IMR-90 (cell line): ENCODE data around the gene RNF130. TPM values are rescaled to one million over a fixed set of nuclear protein-coding genes. Genes with fewer than 3 reads are reported as not detected.

ENCODE experiments used
- ATAC-seq: fragments of 200-7000 bp; cut with Tn5 transposase; 2 replicates; pipeline ENCODE4 v1.9.1; 2020; ENCODE audit warnings: low read depth, mild to moderate bottlenecking, moderate library complexity
- BruUV-seq: library from RNA; stranded (reverse); fragments of 400-500 nt; replicated peaks from 2 replicates; lab custom pipeline; 2021; lab: Mats Ljungman, UMichigan
- CTCF ChIA-PET: fragments of 300-600 bp; formaldehyde crosslinking; extraction: SDS; loops from one replicate; lab custom pipeline; 2021; ENCODE audit warnings: antibody characterized with exemption; lab: Yijun Ruan, JAX
- POLR2A ChIA-PET: fragments of 300-600 bp; sonication (Branson Sonifier 250); formaldehyde crosslinking; loops from one replicate; lab custom pipeline; 2022; ENCODE audit warnings: antibody characterized with exemption; ENCODE audit not compliant: unreplicated experiment; lab: Charles Lee
- DNase-seq: peaks from one replicate; pipeline ENCODE4 v3.0.0; 2013
- H2AFZ ChIP-seq: replicated peaks from 2 replicates; pipeline ENCODE3; 2013; ENCODE audit warnings: low read length, mild to moderate bottlenecking; ENCODE audit not compliant: poor library complexity
- H2AK5ac ChIP-seq: 2 replicates; pipeline ENCODE4 v1.6.1; 2013; ENCODE audit warnings: low read depth, low read length, inconsistent platforms
- H2AK9ac ChIP-seq: replicated peaks from 2 replicates; pipeline ENCODE3; 2013; ENCODE audit warnings: mild to moderate bottlenecking, low read depth, low read length, moderate library complexity; ENCODE audit not compliant: poor library complexity
- H2BK120ac ChIP-seq: 2 replicates; pipeline ENCODE4 v1.6.1; 2013; ENCODE audit warnings: low read depth, low read length, inconsistent platforms
- H2BK15ac ChIP-seq: 3 replicates; pipeline ENCODE4 v1.6.1; 2013; ENCODE audit warnings: low read depth, low read length, inconsistent platforms
- H2BK20ac ChIP-seq: 2 replicates; pipeline ENCODE4 v1.6.1; 2013; ENCODE audit warnings: low read depth, mild to moderate bottlenecking, inconsistent platforms, low read length, moderate library complexity
- H2BK5ac ChIP-seq: 2 replicates; pipeline ENCODE4 v1.6.1; 2013; ENCODE audit warnings: mild to moderate bottlenecking, low read depth, low read length, inconsistent platforms; ENCODE audit not compliant: poor library complexity, severe bottlenecking
- H3K14ac ChIP-seq: replicated peaks from 2 replicates; pipeline ENCODE4 v1.6.1; 2013; ENCODE audit warnings: low read depth, low read length, inconsistent platforms
- H3K18ac ChIP-seq: 2 replicates; pipeline ENCODE4 v1.6.1; 2013; ENCODE audit warnings: low read depth, low read length, control low read depth
- H3K23ac ChIP-seq: 2 replicates; pipeline ENCODE4 v1.6.1; 2013; ENCODE audit warnings: low read depth, low read length, inconsistent platforms
- H3K27ac ChIP-seq: 2 replicates; pipeline ENCODE4 v1.5.1; 2013; ENCODE audit warnings: mild to moderate bottlenecking, control low read depth, low read length; ENCODE audit not compliant: insufficient read depth
- H3K27me3 ChIP-seq: 2 replicates; pipeline ENCODE4 v1.6.1; 2013; ENCODE audit warnings: low read length; ENCODE audit not compliant: control insufficient read depth, insufficient read depth
- H3K36me3 ChIP-seq: 2 replicates; pipeline ENCODE4 v1.6.1; 2013; ENCODE audit warnings: low read length, mixed read lengths; ENCODE audit not compliant: control insufficient read depth, insufficient read depth
- H3K4ac ChIP-seq: 2 replicates; pipeline ENCODE4 v1.6.1; 2013; ENCODE audit warnings: low read depth, low read length, inconsistent platforms
- H3K4me1 ChIP-seq: 2 replicates; pipeline ENCODE4 v1.6.1; 2013; ENCODE audit warnings: low read length, mixed read lengths; ENCODE audit not compliant: control insufficient read depth, insufficient read depth
- H3K4me2 ChIP-seq: 2 replicates; pipeline ENCODE4 v1.6.1; 2013; ENCODE audit warnings: low read depth, mild to moderate bottlenecking, control low read depth, low read length, moderate library complexity
- H3K4me3 ChIP-seq: 2 replicates; pipeline ENCODE4 v1.5.1; 2013; ENCODE audit warnings: low read depth, mild to moderate bottlenecking, control low read depth, low read length, moderate library complexity; ENCODE audit not compliant: insufficient read depth
- H3K56ac ChIP-seq: 2 replicates; pipeline ENCODE4 v1.6.1; 2013; ENCODE audit warnings: low read length, inconsistent platforms; ENCODE audit not compliant: insufficient read depth; ENCODE audit errors: extremely low read depth
- H3K79me1 ChIP-seq, 2 experiments: 2 replicates each; pipeline ENCODE4 v1.6.1; 2013; ENCODE audit warnings: low read length in 2 of 2, inconsistent platforms in 1 of 2, low read depth in 1 of 2
- H3K9ac ChIP-seq: 2 replicates; pipeline ENCODE4 v1.6.1; 2013; ENCODE audit warnings: low read depth, low read length, control low read depth
- H3K9me1 ChIP-seq: 2 replicates; pipeline ENCODE4 v1.6.1; 2013; ENCODE audit warnings: low read length, inconsistent platforms; ENCODE audit not compliant: insufficient read depth
- H3K9me3 ChIP-seq: 2 replicates; pipeline ENCODE4 v1.6.1; 2013; ENCODE audit warnings: low read length; ENCODE audit not compliant: control insufficient read depth, insufficient read depth
- H4K20me1 ChIP-seq: 2 replicates; pipeline ENCODE4 v1.6.1; 2013; ENCODE audit warnings: low read length, inconsistent platforms; ENCODE audit not compliant: insufficient read depth
- H4K5ac ChIP-seq: 2 replicates; pipeline ENCODE4 v1.6.1; 2013; ENCODE audit warnings: mild to moderate bottlenecking, low read depth, low read length, control low read depth
- H4K8ac ChIP-seq, 2 experiments: 2 replicates each; pipeline ENCODE4 v1.6.1; 2013; ENCODE audit warnings: low read depth in 2 of 2, low read length in 2 of 2, control low read depth in 1 of 2, inconsistent platforms in 1 of 2
- H4K91ac ChIP-seq: 2 replicates; pipeline ENCODE4 v1.6.1; 2013; ENCODE audit warnings: low read depth, low read length, inconsistent platforms; ENCODE audit not compliant: insufficient read depth
- CEBPB ChIP-seq: IDR thresholded peaks from 2 replicates; pipeline ENCODE4 v1.6.1; 2012; ENCODE audit warnings: low read depth, low read length, improper control_type of control experiment
- CHD1 ChIP-seq: IDR thresholded peaks from 2 replicates; pipeline ENCODE4 v1.6.1; 2012; ENCODE audit warnings: low read depth, low read length, improper control_type of control experiment
- FOS ChIP-seq: fragments of 150-350 bp; IDR thresholded peaks from 2 replicates; pipeline ENCODE4 v1.6.1; 2016; ENCODE audit warnings: low read depth, low read length
- MAFK ChIP-seq: IDR thresholded peaks from 2 replicates; pipeline ENCODE4 v1.6.1; 2012; ENCODE audit warnings: low read depth, low read length, improper control_type of control experiment
- MAZ ChIP-seq: IDR thresholded peaks from 2 replicates; pipeline ENCODE4 v1.6.1; 2012; ENCODE audit warnings: low read depth, mild to moderate bottlenecking, low read length, improper control_type of control experiment, moderate library complexity, borderline replicate concordance
- MXI1 ChIP-seq: IDR thresholded peaks from 2 replicates; pipeline ENCODE4 v1.6.1; 2012; ENCODE audit warnings: low read depth, mild to moderate bottlenecking, low read length, moderate library complexity, borderline replicate concordance
- NFE2L2 ChIP-seq: fragments of 150-350 bp; IDR thresholded peaks from 2 replicates; pipeline ENCODE4 v1.6.1; 2016; ENCODE audit warnings: low read depth, mild to moderate bottlenecking, low read length
- POLR2A ChIP-seq: IDR thresholded peaks from 2 replicates; pipeline ENCODE4 v1.6.1; 2012; ENCODE audit warnings: mild to moderate bottlenecking, low read depth, low read length
- RAD21 ChIP-seq: IDR thresholded peaks from 2 replicates; pipeline ENCODE4 v1.6.1; 2012; ENCODE audit warnings: low read length, improper control_type of control experiment
- RCOR1 ChIP-seq: IDR thresholded peaks from 2 replicates; pipeline ENCODE4 v1.6.1; 2012; ENCODE audit warnings: mild to moderate bottlenecking, low read length, improper control_type of control experiment; ENCODE audit not compliant: insufficient replicate concordance
- RFX5 ChIP-seq: IDR thresholded peaks from 2 replicates; pipeline ENCODE4 v1.8.0; 2012; ENCODE audit warnings: low read depth, mild to moderate bottlenecking, low read length, moderate library complexity
- SMC3 ChIP-seq: fragments of 150-350 bp; IDR thresholded peaks from 2 replicates; pipeline ENCODE4 v1.6.1; 2016; ENCODE audit warnings: low read depth, mild to moderate bottlenecking, antibody characterized with exemption, low read length, moderate library complexity
- WGBS, 2 experiments: methylation state at CpG; one replicate each; pipeline versions ENCODE4 v1.1.5 to v1.1.7; 2013; ENCODE audit warnings: missing lambda C conversion rate in 2 of 2; ENCODE audit not compliant: insufficient read length in 1 of 2; ENCODE audit errors: extremely low coverage in 2 of 2; 5-methylcytosine and 5-hydroxymethylcytosine counted together
- dilution Hi-C: fragments of 300-500 bp; cut with HindIII; formaldehyde crosslinking; loops from one replicate; pipeline ENCODE4 v1.14.3; 2018; ENCODE audit warnings: low sequenced_read_pairs; ENCODE audit not compliant: unreplicated experiment
- in situ Hi-C: fragments of 300-500 bp; cut with MboI; formaldehyde crosslinking; loops from 3 replicates; pipeline ENCODE4 v1.14.3; 2019; ENCODE audit warnings: low sequenced_read_pairs, inconsistent platforms, mixed read lengths
- intact Hi-C: fragments of 100-400 bp; cut with micrococcal nuclease; formaldehyde crosslinking; loops from 2 replicates; pipeline ENCODE4 v1.10.0; 2022
- polyA plus RNA-seq, 3 experiments: library from polyadenylated mRNA; depleted of rRNA; stranded (reverse); fragments of >200 nt; gene quantifications; 2 replicates each; pipeline ENCODE4 v1.2.3, GENCODE V29; 2012; ENCODE audit warnings: low replicate concordance in 1 of 3
- total RNA-seq: library from RNA; depleted of rRNA; stranded (reverse); fragments of >200 nt; gene quantifications from 2 replicates; pipeline ENCODE4 v1.2.3, GENCODE V29; 2012
- TF ChIP-seq, protein P1 (sequence below): fragments of 150-350 bp; IDR thresholded peaks from 2 replicates; pipeline ENCODE4 v1.6.1; 2017; ENCODE audit warnings: mild to moderate bottlenecking, antibody characterized with exemption, low read length, low read depth
- TF ChIP-seq, protein P2 (sequence below): fragments of 150-350 bp; IDR thresholded peaks from 2 replicates; pipeline ENCODE4 v1.6.1; 2016; ENCODE audit warnings: low read depth, mild to moderate bottlenecking, low read length, moderate library complexity, borderline replicate concordance
- TF ChIP-seq, protein P3 (sequence below): conservative IDR thresholded peaks from 2 replicates; pipeline ENCODE4 v1.5.1; 2012; ENCODE audit warnings: mild to moderate bottlenecking, low read depth, low read length, improper control_type of control experiment

Gene RNF130
- total and polyA plus RNA-seq, 2 of the 4 experiments (the other 2 are of a cell fraction) = 12.9 to 21.7 TPM

DNA sequence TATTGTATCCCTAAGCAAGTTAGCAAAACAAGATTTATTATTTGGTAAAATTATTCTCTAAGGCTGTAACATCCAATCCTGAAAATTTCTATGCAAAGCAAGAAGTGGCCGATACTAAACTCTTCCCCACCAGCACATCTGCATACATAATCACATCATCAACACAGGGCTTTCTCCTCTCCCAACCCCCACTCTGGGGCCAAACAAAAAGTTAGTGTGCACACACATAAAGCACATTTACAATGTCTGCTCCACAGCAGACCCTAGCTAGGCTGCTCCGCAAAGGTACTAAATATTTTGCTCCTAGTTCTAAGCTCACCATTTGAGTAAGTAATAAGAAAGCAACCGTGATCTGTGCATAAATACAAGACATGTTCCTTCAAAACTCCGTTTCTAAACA, 3.6 kb downstream of the RNF130 start:
- H4K8ac ChIP-seq = no peak overlapping the region
- H3K23ac ChIP-seq = peak overlapping the region; percentile 64; the same call in 1 of the 2 replicates
- no peak overlapping the region for H3K14ac ChIP-seq
- H2AK9ac ChIP-seq = no peak overlapping the region
- H3K9me1 ChIP-seq = peaks cover 8% of the 10 kb centered on the region; the same call in 1 of the 2 replicates
- H3K9ac ChIP-seq = no peak overlapping the region
- H4K20me1 ChIP-seq = peaks cover 11% of the 10 kb centered on the region; the same call in 1 of the 2 replicates
- no peak overlapping the region for H3K4me3 ChIP-seq
- ATAC-seq (no peak), DNase-seq (no peak)
- dilution Hi-C loops (no loop called here), intact Hi-C loops (no loop called here), in situ Hi-C loops (no loop called here)
- POLR2A ChIA-PET = no interaction called here
- H4K91ac ChIP-seq = no peak overlapping the region
- no peak overlapping the region for H2BK20ac ChIP-seq
- H3K27ac ChIP-seq = no peak overlapping the region
- no peak overlapping the region for H2AK5ac ChIP-seq
- BruUV-seq = no TSS peak
- no peak for TF ChIP-seq RAD21
- TF ChIP-seq MAZ = no peak
- TF ChIP-seq CHD1 = no peak
- no peak for TF ChIP-seq NFE2L2
- no peak for TF ChIP-seq MXI1
- no peak for TF ChIP-seq CEBPB
- TF ChIP-seq, protein P1, sequence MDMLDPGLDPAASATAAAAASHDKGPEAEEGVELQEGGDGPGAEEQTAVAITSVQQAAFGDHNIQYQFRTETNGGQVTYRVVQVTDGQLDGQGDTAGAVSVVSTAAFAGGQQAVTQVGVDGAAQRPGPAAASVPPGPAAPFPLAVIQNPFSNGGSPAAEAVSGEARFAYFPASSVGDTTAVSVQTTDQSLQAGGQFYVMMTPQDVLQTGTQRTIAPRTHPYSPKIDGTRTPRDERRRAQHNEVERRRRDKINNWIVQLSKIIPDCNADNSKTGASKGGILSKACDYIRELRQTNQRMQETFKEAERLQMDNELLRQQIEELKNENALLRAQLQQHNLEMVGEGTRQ = no peak
- no peak for TF ChIP-seq MAFK
- TF ChIP-seq RFX5 = no peak
- no peak for TF ChIP-seq SMC3
- TF ChIP-seq POLR2A = no peak
- no peak for TF ChIP-seq FOS
- no peak for TF ChIP-seq RCOR1
- TF ChIP-seq, protein P2, sequence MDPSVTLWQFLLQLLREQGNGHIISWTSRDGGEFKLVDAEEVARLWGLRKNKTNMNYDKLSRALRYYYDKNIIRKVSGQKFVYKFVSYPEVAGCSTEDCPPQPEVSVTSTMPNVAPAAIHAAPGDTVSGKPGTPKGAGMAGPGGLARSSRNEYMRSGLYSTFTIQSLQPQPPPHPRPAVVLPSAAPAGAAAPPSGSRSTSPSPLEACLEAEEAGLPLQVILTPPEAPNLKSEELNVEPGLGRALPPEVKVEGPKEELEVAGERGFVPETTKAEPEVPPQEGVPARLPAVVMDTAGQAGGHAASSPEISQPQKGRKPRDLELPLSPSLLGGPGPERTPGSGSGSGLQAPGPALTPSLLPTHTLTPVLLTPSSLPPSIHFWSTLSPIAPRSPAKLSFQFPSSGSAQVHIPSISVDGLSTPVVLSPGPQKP = no peak
- TF ChIP-seq, protein P3, sequence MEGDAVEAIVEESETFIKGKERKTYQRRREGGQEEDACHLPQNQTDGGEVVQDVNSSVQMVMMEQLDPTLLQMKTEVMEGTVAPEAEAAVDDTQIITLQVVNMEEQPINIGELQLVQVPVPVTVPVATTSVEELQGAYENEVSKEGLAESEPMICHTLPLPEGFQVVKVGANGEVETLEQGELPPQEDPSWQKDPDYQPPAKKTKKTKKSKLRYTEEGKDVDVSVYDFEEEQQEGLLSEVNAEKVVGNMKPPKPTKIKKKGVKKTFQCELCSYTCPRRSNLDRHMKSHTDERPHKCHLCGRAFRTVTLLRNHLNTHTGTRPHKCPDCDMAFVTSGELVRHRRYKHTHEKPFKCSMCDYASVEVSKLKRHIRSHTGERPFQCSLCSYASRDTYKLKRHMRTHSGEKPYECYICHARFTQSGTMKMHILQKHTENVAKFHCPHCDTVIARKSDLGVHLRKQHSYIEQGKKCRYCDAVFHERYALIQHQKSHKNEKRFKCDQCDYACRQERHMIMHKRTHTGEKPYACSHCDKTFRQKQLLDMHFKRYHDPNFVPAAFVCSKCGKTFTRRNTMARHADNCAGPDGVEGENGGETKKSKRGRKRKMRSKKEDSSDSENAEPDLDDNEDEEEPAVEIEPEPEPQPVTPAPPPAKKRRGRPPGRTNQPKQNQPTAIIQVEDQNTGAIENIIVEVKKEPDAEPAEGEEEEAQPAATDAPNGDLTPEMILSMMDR = no peak
- H2BK5ac ChIP-seq = no peak overlapping the region
- no peak overlapping the region for H2BK15ac ChIP-seq
- no peaks in the 10 kb centered on the region for H3K36me3 ChIP-seq
- H3K18ac ChIP-seq = no peak overlapping the region
- no peak overlapping the region for H2AFZ ChIP-seq
- H3K4me2 ChIP-seq = no peak overlapping the region
- WGBS, 2 experiments = no CpG with 5 or more reads among the region's 4 CpGs
- CTCF ChIA-PET = no interaction called here
- no peak overlapping the region for H3K56ac ChIP-seq
- peaks cover 29 to 33% of the 10 kb centered on the region in 2 experiments for H3K79me1 ChIP-seq
- H2BK120ac ChIP-seq = no peak overlapping the region
- no peak overlapping the region for H4K5ac ChIP-seq
- H3K4me1 ChIP-seq = peaks cover 4% of the 10 kb centered on the region
- H3K4ac ChIP-seq = no peak overlapping the region
- peaks cover 3% of the 10 kb centered on the region; the same call in 1 of the 2 replicates for H3K9me3 ChIP-seq
- H3K27me3 ChIP-seq = no peaks in the 10 kb centered on the region
